ENCODE results near the gene CDC14B.

DNA sequence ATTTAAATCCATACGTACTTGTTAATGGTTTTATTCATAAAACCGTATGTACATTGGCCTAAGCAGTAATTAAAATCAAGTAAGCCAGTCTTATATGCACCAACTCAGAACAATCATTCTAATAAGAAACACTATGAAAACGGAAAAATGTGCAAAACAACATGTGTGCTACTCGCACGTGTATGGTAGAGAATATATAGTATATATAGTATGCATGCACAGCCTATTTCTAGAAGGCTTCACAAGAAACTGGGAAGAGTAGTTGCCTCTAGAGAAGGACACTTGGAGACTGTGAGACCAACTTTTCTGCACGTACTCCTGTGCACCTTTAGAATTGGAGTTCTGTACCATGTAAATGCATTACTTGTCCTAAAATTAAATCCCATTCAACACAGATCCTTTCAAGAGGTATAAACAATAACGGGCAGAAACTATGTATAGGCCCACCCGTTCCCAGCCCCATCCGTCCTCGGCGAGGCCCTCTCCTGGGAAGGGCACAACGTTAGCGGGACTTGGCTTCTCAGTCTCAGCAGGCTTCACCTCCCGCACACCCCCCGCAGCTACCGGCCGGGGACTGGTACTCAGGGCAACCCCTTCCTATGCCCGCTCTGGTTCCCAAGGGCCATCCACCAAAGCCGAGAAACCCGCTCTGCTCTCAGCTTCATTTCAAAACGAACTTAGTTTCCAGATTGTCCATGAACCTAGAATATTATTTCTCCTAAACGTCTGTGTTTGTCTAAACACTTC, 2.0 kb downstream of the CDC14B start:
- TF ChIP-seq POLR2AphosphoS5 (IDR thresholded peaks at IDR 0.05) (no peak), POLR2A (IDR thresholded peaks at IDR 0.05) (no peak), EP300 (IDR thresholded peaks at IDR 0.05) (no peak)
- TF ChIP-seq, protein P1, sequence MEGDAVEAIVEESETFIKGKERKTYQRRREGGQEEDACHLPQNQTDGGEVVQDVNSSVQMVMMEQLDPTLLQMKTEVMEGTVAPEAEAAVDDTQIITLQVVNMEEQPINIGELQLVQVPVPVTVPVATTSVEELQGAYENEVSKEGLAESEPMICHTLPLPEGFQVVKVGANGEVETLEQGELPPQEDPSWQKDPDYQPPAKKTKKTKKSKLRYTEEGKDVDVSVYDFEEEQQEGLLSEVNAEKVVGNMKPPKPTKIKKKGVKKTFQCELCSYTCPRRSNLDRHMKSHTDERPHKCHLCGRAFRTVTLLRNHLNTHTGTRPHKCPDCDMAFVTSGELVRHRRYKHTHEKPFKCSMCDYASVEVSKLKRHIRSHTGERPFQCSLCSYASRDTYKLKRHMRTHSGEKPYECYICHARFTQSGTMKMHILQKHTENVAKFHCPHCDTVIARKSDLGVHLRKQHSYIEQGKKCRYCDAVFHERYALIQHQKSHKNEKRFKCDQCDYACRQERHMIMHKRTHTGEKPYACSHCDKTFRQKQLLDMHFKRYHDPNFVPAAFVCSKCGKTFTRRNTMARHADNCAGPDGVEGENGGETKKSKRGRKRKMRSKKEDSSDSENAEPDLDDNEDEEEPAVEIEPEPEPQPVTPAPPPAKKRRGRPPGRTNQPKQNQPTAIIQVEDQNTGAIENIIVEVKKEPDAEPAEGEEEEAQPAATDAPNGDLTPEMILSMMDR (IDR thresholded peaks at IDR 0.05), result no peak

Measured in gastroesophageal sphincter (tissue), 3 donors.